HL-60 (cell line): ENCODE results near the gene ENTPD3.
A peak's percentile ranks its signal among the peaks of the same experiment; 100 is the strongest.

ENCODE experiments used
- DNase-seq, 2 experiments: peaks; one replicate each; pipeline ENCODE4 v3.0.0-alpha.2; 2010 to 2020; ENCODE audit warnings: low read depth in 1 of 2, low spot score in 1 of 2
- H3K27ac ChIP-seq: fragments of 250-450 bp; sonication (Bioruptor Pico); replicated peaks from 2 replicates; pipeline ENCODE4 v1.5.1; 2020; ENCODE audit warnings: mild to moderate bottlenecking, moderate library complexity
- H3K27me3 ChIP-seq: fragments of 250-450 bp; sonication (Bioruptor Pico); 2 replicates; pipeline ENCODE4 v1.5.1; 2021; ENCODE audit warnings: mild to moderate bottlenecking, moderate library complexity; ENCODE audit not compliant: insufficient read depth, poor library complexity, severe bottlenecking
- H3K4me3 ChIP-seq: replicated peaks from 2 replicates; pipeline ENCODE4 v1.5.1; 2011; ENCODE audit warnings: mild to moderate bottlenecking, control low read depth, low read length; ENCODE audit not compliant: insufficient read depth
- CTCF ChIP-seq: IDR thresholded peaks from one replicate; pipeline ENCODE4 v1.5.1; 2011; ENCODE audit warnings: low read length, control low read depth, inconsistent platforms; ENCODE audit not compliant: insufficient read depth
- GABPA ChIP-seq: IDR thresholded peaks from 2 replicates; pipeline ENCODE4 v1.6.1; 2012; ENCODE audit warnings: low read depth
- POLR2AphosphoS5 ChIP-seq: IDR thresholded peaks from 2 replicates; pipeline ENCODE4 v1.6.1; 2012; ENCODE audit warnings: low read depth
- SPI1 ChIP-seq: IDR thresholded peaks from 2 replicates; pipeline ENCODE4 v1.6.1; 2012; ENCODE audit warnings: low read depth, mild to moderate bottlenecking, borderline replicate concordance
- TF ChIP-seq, protein P1 (sequence below): IDR thresholded peaks from 2 replicates; pipeline ENCODE4 v1.6.1; 2012; ENCODE audit warnings: low read depth; ENCODE audit not compliant: insufficient replicate concordance

The ENTPD3 gene

GRCh38 chr3:40452057-40452456, 65.1 kb downstream of the ENTPD3 start:
- no peak for DNase-seq
- Histone ChIP-seq H3K27ac (peak overlapping the region; percentile 78), H3K27me3 (no peaks in the 10 kb centered on the region), H3K4me3 (peak overlapping the region; percentile 86)
- TF ChIP-seq SPI1: peak; percentile 85
- no peak for TF ChIP-seq POLR2AphosphoS5
- TF ChIP-seq CTCF: no peak

- Histone ChIP-seq H3K27ac (peak overlapping the region; percentile 78), H3K4me3 (peak overlapping the region; percentile 86)
- no peak for TF ChIP-seq GABPA
- no peak for TF ChIP-seq SPI1
- TF ChIP-seq, protein P1, sequence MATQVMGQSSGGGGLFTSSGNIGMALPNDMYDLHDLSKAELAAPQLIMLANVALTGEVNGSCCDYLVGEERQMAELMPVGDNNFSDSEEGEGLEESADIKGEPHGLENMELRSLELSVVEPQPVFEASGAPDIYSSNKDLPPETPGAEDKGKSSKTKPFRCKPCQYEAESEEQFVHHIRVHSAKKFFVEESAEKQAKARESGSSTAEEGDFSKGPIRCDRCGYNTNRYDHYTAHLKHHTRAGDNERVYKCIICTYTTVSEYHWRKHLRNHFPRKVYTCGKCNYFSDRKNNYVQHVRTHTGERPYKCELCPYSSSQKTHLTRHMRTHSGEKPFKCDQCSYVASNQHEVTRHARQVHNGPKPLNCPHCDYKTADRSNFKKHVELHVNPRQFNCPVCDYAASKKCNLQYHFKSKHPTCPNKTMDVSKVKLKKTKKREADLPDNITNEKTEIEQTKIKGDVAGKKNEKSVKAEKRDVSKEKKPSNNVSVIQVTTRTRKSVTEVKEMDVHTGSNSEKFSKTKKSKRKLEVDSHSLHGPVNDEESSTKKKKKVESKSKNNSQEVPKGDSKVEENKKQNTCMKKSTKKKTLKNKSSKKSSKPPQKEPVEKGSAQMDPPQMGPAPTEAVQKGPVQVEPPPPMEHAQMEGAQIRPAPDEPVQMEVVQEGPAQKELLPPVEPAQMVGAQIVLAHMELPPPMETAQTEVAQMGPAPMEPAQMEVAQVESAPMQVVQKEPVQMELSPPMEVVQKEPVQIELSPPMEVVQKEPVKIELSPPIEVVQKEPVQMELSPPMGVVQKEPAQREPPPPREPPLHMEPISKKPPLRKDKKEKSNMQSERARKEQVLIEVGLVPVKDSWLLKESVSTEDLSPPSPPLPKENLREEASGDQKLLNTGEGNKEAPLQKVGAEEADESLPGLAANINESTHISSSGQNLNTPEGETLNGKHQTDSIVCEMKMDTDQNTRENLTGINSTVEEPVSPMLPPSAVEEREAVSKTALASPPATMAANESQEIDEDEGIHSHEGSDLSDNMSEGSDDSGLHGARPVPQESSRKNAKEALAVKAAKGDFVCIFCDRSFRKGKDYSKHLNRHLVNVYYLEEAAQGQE: no peak
- TF ChIP-seq POLR2AphosphoS5: no peak
- no peak for TF ChIP-seq CTCF
Observed at GRCh38 chr3:40452562-40452875, 65.5 kb downstream of the ENTPD3 start.

DNA sequence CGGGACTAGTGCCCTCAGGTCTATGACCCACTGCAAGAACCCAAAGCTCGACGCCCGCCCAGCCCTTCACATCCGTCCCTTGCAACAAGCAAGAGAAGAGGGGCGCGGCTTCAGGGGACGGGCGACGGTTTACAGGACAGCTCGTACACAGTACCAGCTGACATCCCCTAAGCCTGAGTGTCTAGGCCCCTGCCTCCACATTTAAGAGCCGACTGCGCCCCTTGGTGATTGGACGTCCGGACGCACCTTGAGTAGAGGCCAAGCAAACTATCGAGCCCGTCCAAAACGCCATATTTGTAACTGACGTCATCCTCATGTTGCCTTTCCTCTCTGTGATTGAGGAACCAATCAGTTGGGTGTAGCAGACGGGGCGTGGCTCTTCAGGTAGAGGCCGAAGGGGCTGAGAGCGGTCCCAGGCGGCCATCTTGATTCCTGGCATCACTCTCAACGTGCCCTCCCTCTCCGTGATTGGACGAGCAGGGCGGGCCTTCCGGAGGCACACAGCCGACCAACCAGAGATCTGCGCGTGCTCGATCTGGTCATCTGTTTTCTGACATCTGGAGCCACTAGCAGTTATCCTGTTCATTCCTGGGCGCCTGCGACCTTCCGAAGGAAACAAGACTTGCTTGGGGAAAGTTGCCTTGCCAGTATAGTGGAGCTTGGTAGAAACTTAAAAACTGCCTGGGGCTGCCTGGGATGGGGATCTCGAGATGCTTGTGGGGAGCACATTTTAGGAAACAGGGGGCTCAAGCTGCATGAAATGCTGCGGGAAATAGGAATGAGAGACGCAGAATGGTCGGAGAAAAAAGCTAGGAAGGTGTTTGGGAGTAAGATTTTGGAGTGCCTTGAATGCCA, 66.1 kb downstream of the ENTPD3 start:
- H3K27ac ChIP-seq: peak overlapping the region; percentile 78
- DNase-seq: peak; percentile 99
- H3K27me3 ChIP-seq: no peaks in the 10 kb centered on the region
- H3K4me3 ChIP-seq: peak overlapping the region; percentile 86
- TF ChIP-seq SPI1 (no peak), POLR2AphosphoS5 (peak; percentile 84), GABPA (peak; percentile 63)

More at GRCh38 chr3:40452562-40452875, 65.5 kb downstream of the ENTPD3 start:
- no peak for DNase-seq
- H3K27me3 ChIP-seq: no peaks in the 10 kb centered on the region

GRCh38 chr3:40453933-40454332, 66.9 kb downstream of the ENTPD3 start:
- DNase-seq: no peak
- TF ChIP-seq GABPA (no peak), POLR2AphosphoS5 (no peak), CTCF (no peak), SPI1 (no peak)
- TF ChIP-seq, protein P1: no peak
- peak overlapping the region; percentile 58 for H3K27ac ChIP-seq

More at GRCh38 chr3:40453933-40454332, 66.9 kb downstream of the ENTPD3 start:
- Histone ChIP-seq H3K4me3 (peak overlapping the region; percentile 86), H3K27me3 (no peaks in the 10 kb centered on the region)
